Measurements from ENCODE around the gene TBC1D21. TPM values are rescaled to one million over a fixed set of nuclear protein-coding genes. Genes with fewer than 3 reads are reported as not detected.

Gene TBC1D21
- total and polyA plus RNA-seq, 10 of the 15 experiments (the other 5 are each of a cell fraction or from before 2014, with no cell fraction given): not detected

GRCh38 chr15:73886717-73887345 lies 13.5 kb downstream of the TBC1D21 start:
- Histone ChIP-seq H2AFZ (ENCODE audit: control insufficient read depth, low read depth, low read length) (no peak overlapping the region), H3K27ac (ENCODE audit: control insufficient read depth, insufficient read depth) (no peak overlapping the region), H3K9me3 (replicated peaks; ENCODE audit: control insufficient read depth, insufficient read depth, low read length) (no peaks in the 10 kb centered on the region), H3K36me3 (ENCODE audit: control insufficient read depth in 2 of 2, insufficient read depth in 2 of 2, low read length in 1 of 2) (no peaks in the 10 kb centered on the region), H3K27me3 (replicated peaks in 1 of 2; ENCODE audit: control insufficient read depth in 2 of 2, insufficient read depth in 2 of 2, low read length in 1 of 2) (peaks cover 0 to 2% of the 10 kb centered on the region in 2 experiments; a peak in 2 of 4 replicates), H3K9ac (ENCODE audit: control insufficient read depth, insufficient read depth, low read length) (no peak overlapping the region), H3K4me3 (no peak overlapping the region), H3K79me2 (ENCODE audit: control insufficient read depth, insufficient read depth, low read length) (no peaks in the 10 kb centered on the region), H3K4me2 (ENCODE audit: control insufficient read depth, insufficient read depth) (no peak overlapping the region), H3K4me1 (ENCODE audit: control insufficient read depth, insufficient read depth, low read length) (no peaks in the 10 kb centered on the region), H4K20me1 (ENCODE audit: control insufficient read depth, insufficient read depth) (no peaks in the 10 kb centered on the region)
- no peak for TF ChIP-seq BCL11A (IDR thresholded peaks at IDR 0.05; ENCODE audit: low read depth, low read length)
- RAD21 ChIA-PET (ENCODE audit: unreplicated experiment): no interaction called here
- ATAC-seq (no peak; the same call in 2 of the 3 replicates), FAIRE-seq (no peak), DNase-seq (ENCODE audit: low read depth, low spot score) (no peak)
- SMC1A ChIA-PET (ENCODE audit: uncharacterized antibody, unreplicated experiment): no interaction called here
- BruUV-seq (replicated peaks): no TSS peak
- 0% methylated on average over 5 of the region's 5 CpGs for WGBS (ENCODE audit: insufficient coverage, insufficient replicate concordance, low lambda C conversion rate, missing lambda C conversion rate)
- intact Hi-C loops (cut with micrococcal nuclease; ENCODE audit: unreplicated experiment): no loop called here
- CTCF ChIA-PET: no interaction called here
- in situ Hi-C loops (cut with MboI): no loop called here
- POLR2A ChIA-PET: no interaction called here

- FAIRE-seq: no peak
- WGBS (ENCODE audit: insufficient coverage, insufficient replicate concordance, low lambda C conversion rate, missing lambda C conversion rate): 9% methylated on average over 7 of the region's 7 CpGs
- TF ChIP-seq RUNX3 (IDR thresholded peaks at IDR 0.05; ENCODE audit: low read length) (no peak), KLF5 (IDR thresholded peaks at IDR 0.05; ENCODE audit: partially characterized antibody) (no peak), SMAD1 (IDR thresholded peaks at IDR 0.05; ENCODE audit: low read depth, partially characterized antibody) (no peak), FOS (IDR thresholded peaks at IDR 0.05; ENCODE audit: borderline replicate concordance, extremely low read depth, insufficient read length) (no peak), NFYB (IDR thresholded peaks at IDR 0.05; ENCODE audit: insufficient read depth, low read depth, low read length) (no peak), LARP7 (IDR thresholded peaks at IDR 0.05) (no peak), ATF7 (IDR thresholded peaks at IDR 0.05; ENCODE audit: low read depth) (no peak), PAX5 (IDR thresholded peaks at IDR 0.05; ENCODE audit: borderline replicate concordance, low read depth, low read length) (no peak), BCL3 (IDR thresholded peaks at IDR 0.05; ENCODE audit: borderline replicate concordance, insufficient read depth, low read depth, low read length, poor library complexity, severe bottlenecking) (no peak), SMC3 (IDR thresholded peaks at IDR 0.05; ENCODE audit: borderline replicate concordance, low read length) (no peak), ZBTB4 (CRISPR knock-in tag; IDR thresholded peaks at IDR 0.05) (no peak), SP1 (IDR thresholded peaks at IDR 0.05; ENCODE audit: low read depth, low read length) (no peak)
Observed at GRCh38 chr15:73887481-73887880, 14.1 kb downstream of the TBC1D21 start.

More at GRCh38 chr15:73887481-73887880, 14.1 kb downstream of the TBC1D21 start:
- Histone ChIP-seq H4K20me1 (ENCODE audit: control insufficient read depth, insufficient read depth) (no peaks in the 10 kb centered on the region), H3K4me2 (ENCODE audit: control insufficient read depth, insufficient read depth) (no peak overlapping the region), H3K4me1 (ENCODE audit: control insufficient read depth, insufficient read depth, low read length) (no peaks in the 10 kb centered on the region), H3K79me2 (ENCODE audit: control insufficient read depth, insufficient read depth, low read length) (no peaks in the 10 kb centered on the region), H3K36me3 (ENCODE audit: control insufficient read depth in 2 of 2, insufficient read depth in 2 of 2, low read length in 1 of 2) (no peaks in the 10 kb centered on the region), H3K27ac (ENCODE audit: control insufficient read depth, insufficient read depth) (no peak overlapping the region), H3K27me3 (replicated peaks in 1 of 2; ENCODE audit: control insufficient read depth in 2 of 2, insufficient read depth in 2 of 2, low read length in 1 of 2) (peaks cover 0 to 2% of the 10 kb centered on the region in 2 experiments; a peak in 1 of 4 replicates), H2AFZ (ENCODE audit: control insufficient read depth, low read depth, low read length) (no peak overlapping the region), H3K4me3 (no peak overlapping the region), H3K9ac (ENCODE audit: control insufficient read depth, insufficient read depth, low read length) (no peak overlapping the region), H3K9me3 (replicated peaks; ENCODE audit: control insufficient read depth, insufficient read depth, low read length) (no peaks in the 10 kb centered on the region; the same call in 2 of the 3 replicates)
- SMC1A ChIA-PET (ENCODE audit: uncharacterized antibody, unreplicated experiment): interaction anchor here (1.1 kb wide), 1 partner anchor 14 kb away, joined by 4 read pairs; the partner anchor contains the start of gene TBC1D21
- ATAC-seq: no peak
- POLR2A ChIA-PET: no interaction called here
- BruUV-seq (replicated peaks): no TSS peak
- CTCF ChIA-PET: interaction anchor here (1.0 to 2.0 kb wide), 3 partner anchors 10 to 20 kb away, joined by 3 to 7 read pairs (median 6); no protein-coding TSS in a partner anchor
- DNase-seq (ENCODE audit: low read depth, low spot score): no peak
- RAD21 ChIA-PET (ENCODE audit: unreplicated experiment): no interaction called here
- intact Hi-C loops (cut with micrococcal nuclease; ENCODE audit: unreplicated experiment) (no loop called here), in situ Hi-C loops (cut with MboI) (no loop called here)
